Right lobe of liver (tissue), 4 donors: Measurements from ENCODE around the gene MAVS.

Source experiments
- POLR2A ChIP-seq: fragments of 450-650 bp; IDR thresholded peaks from one replicate; pipeline ENCODE4 v1.6.1; 2017; ENCODE audit warnings: antibody characterized with exemption, mild to moderate bottlenecking
- TF ChIP-seq, protein P1 (sequence below), 4 donors: fragments of 200-600 bp in 3 of 4; fragments of 450-650 bp in 1 of 4; IDR thresholded peaks; one replicate each; pipeline versions ENCODE4 v1.5.1 to v1.8.0; 2016 to 2022; ENCODE audit warnings: antibody characterized with exemption in 4 of 4, mild to moderate bottlenecking in 2 of 4
- donor health status: DM: no; HTN: no; CAD: no.
- donor health status: DM: no; HTN: no; CAD: no.
- donor health status: DM: no; HTN: yes; CAD: no.

DNA sequence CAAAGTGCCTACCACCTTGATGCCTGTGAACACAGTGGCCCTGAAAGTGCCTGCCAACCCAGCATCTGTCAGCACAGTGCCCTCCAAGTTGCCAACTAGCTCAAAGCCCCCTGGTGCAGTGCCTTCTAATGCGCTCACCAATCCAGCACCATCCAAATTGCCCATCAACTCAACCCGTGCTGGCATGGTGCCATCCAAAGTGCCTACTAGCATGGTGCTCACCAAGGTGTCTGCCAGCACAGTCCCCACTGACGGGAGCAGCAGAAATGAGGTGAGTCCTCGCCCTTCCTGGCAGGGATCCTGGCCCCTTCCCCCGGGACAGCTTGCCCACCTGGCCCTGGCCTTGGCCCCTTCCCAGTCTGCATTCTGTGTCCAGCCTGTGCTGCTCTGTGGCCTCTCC lies 17.9 kb downstream of the MAVS start:
- TF ChIP-seq, protein P1, sequence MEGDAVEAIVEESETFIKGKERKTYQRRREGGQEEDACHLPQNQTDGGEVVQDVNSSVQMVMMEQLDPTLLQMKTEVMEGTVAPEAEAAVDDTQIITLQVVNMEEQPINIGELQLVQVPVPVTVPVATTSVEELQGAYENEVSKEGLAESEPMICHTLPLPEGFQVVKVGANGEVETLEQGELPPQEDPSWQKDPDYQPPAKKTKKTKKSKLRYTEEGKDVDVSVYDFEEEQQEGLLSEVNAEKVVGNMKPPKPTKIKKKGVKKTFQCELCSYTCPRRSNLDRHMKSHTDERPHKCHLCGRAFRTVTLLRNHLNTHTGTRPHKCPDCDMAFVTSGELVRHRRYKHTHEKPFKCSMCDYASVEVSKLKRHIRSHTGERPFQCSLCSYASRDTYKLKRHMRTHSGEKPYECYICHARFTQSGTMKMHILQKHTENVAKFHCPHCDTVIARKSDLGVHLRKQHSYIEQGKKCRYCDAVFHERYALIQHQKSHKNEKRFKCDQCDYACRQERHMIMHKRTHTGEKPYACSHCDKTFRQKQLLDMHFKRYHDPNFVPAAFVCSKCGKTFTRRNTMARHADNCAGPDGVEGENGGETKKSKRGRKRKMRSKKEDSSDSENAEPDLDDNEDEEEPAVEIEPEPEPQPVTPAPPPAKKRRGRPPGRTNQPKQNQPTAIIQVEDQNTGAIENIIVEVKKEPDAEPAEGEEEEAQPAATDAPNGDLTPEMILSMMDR (IDR thresholded peaks at IDR 0.05): no peak
- no peak for TF ChIP-seq POLR2A
